Breast epithelium (tissue), 4 donors: ENCODE measurements around the gene TMEM222. TPM values are rescaled to one million over a fixed set of nuclear protein-coding genes. Genes with fewer than 3 reads are reported as not detected.
A peak's percentile ranks its signal among the peaks of the same experiment; 100 is the strongest.

Experiments
- DNase-seq, 2 donors: peaks; one replicate each; pipeline ENCODE4 v3.0.0-alpha.2; 2019; ENCODE audit warnings: low spot score in 2 of 2
- H3K27ac ChIP-seq, 2 donors: fragments of 200-600 bp; sonication (generic) in 1 of 2; one replicate each; pipeline ENCODE4 v1.5.1; 2016 to 2019; ENCODE audit warnings: mild to moderate bottlenecking in 1 of 2
- H3K27me3 ChIP-seq, 2 donors: fragments of 200-600 bp; sonication (generic) in 1 of 2; one replicate each; pipeline versions ENCODE4 v1.5.1 to v1.6.0; 2017 to 2019; ENCODE audit warnings: control low read depth in 1 of 2, mild to moderate bottlenecking in 1 of 2
- H3K36me3 ChIP-seq: fragments of 200-600 bp; one replicate; pipeline ENCODE4 v1.5.1; 2019
- H3K4me1 ChIP-seq, 2 donors: fragments of 200-600 bp; sonication (generic); one replicate each; pipeline ENCODE4 v1.5.1; 2016 to 2019; ENCODE audit warnings: control low read depth in 1 of 2
- H3K4me3 ChIP-seq, 3 donors: fragments of 200-600 bp; sonication (generic); 1 replicate in 2 of 3; 2 replicates in 1 of 3; pipeline ENCODE4 v1.5.1; 2016 to 2019; ENCODE audit warnings: mild to moderate bottlenecking in 3 of 3, moderate library complexity in 2 of 3
- H3K9me3 ChIP-seq, 2 donors: fragments of 200-600 bp; sonication (generic) in 1 of 2; one replicate each; pipeline ENCODE4 v1.5.1; 2016 to 2019; ENCODE audit warnings: control low read depth in 1 of 2
- CTCF ChIP-seq, 3 donors: fragments of 450-650 bp; IDR thresholded peaks; one replicate each; pipeline ENCODE4 v1.5.1; 2016 to 2017; ENCODE audit warnings: antibody characterized with exemption in 3 of 3, mild to moderate bottlenecking in 3 of 3, moderate library complexity in 3 of 3
- POLR2A ChIP-seq: fragments of 450-650 bp; IDR thresholded peaks from one replicate; pipeline ENCODE4 v1.6.1; 2016; ENCODE audit warnings: antibody characterized with exemption, mild to moderate bottlenecking, moderate library complexity
- POLR2AphosphoS5 ChIP-seq, 3 donors: sonication (generic); formaldehyde crosslinking; IDR thresholded peaks; one replicate each; pipeline ENCODE4 v1.6.1; 2017; ENCODE audit warnings: antibody characterized with exemption in 3 of 3
- intact Hi-C: fragments of 100-400 bp; cut with DNase I; formaldehyde crosslinking; loops from one replicate; pipeline ENCODE4 v1.15.1; 2023; ENCODE audit warnings: low total_unique reads
- total RNA-seq, 3 donors: library from RNA; depleted of rRNA; stranded (reverse); fragments of >200 nt; gene quantifications; one replicate each; pipeline ENCODE4 v1.1.0, GENCODE V29; 2016

Gene TMEM222
- total RNA-seq, 3 donors from 2014 or later: 20.0 to 28.0 (median 26.5) TPM

- DNase-seq: no peak
- intact Hi-C loops: no loop called here
- H3K4me3 ChIP-seq: no peak overlapping the region
- no peaks in the 10 kb centered on the region for H3K9me3 ChIP-seq
- H3K36me3 ChIP-seq: no peaks in the 10 kb centered on the region
- H3K4me1 ChIP-seq: peaks cover 0 to 4% of the 10 kb centered on the region in 2 donors
- H3K27me3 ChIP-seq: peaks cover 0 to 4% of the 10 kb centered on the region in 2 donors
- TF ChIP-seq POLR2A: no peak
- no peak for TF ChIP-seq POLR2AphosphoS5 (IDR thresholded peaks at IDR 0.05)
- no peak for TF ChIP-seq CTCF (IDR thresholded peaks at IDR 0.05)
- H3K27ac ChIP-seq: no peak overlapping the region
These were observed 3.8 kb upstream of the TMEM222 start for GRCh38 chr1:27318136-27318535.

GRCh38 chr1:27318596-27318995 is 3.4 kb upstream of the TMEM222 start:
- Histone ChIP-seq H3K4me1 (peaks cover 0 to 6% of the 10 kb centered on the region in 2 donors), H3K4me3 (no peak overlapping the region), H3K27ac (no peak overlapping the region), H3K36me3 (no peaks in the 10 kb centered on the region), H3K9me3 (no peaks in the 10 kb centered on the region), H3K27me3 (peaks cover 0 to 4% of the 10 kb centered on the region in 2 donors)
- no peak for TF ChIP-seq CTCF (IDR thresholded peaks at IDR 0.05)
- no peak for TF ChIP-seq POLR2AphosphoS5 (IDR thresholded peaks at IDR 0.05)
- no peak for TF ChIP-seq POLR2A
- DNase-seq: no peak
- intact Hi-C loops: no loop called here

GRCh38 chr1:27322569-27323240 is 742 bp downstream of the TMEM222 start:
- TF ChIP-seq POLR2A (no peak), CTCF (IDR thresholded peaks at IDR 0.05) (no peak), POLR2AphosphoS5 (IDR thresholded peaks at IDR 0.05) (no peak)
- intact Hi-C loops: no loop called here

GRCh38 chr1:27325286-27325685 is 3.3 kb downstream of the TMEM222 start:
- DNase-seq: no peak
- H3K9me3 ChIP-seq: no peaks in the 10 kb centered on the region
- TF ChIP-seq CTCF (IDR thresholded peaks at IDR 0.05) (no peak), POLR2A (no peak), POLR2AphosphoS5 (IDR thresholded peaks at IDR 0.05) (no peak)
- no peaks in the 10 kb centered on the region for H3K27me3 ChIP-seq
- intact Hi-C loops: no loop called here
- H3K36me3 ChIP-seq: no peaks in the 10 kb centered on the region
- peaks cover 0 to 16% of the 10 kb centered on the region in 2 donors for H3K4me1 ChIP-seq
- no peak overlapping the region for H3K27ac ChIP-seq
- no peak overlapping the region for H3K4me3 ChIP-seq

More at GRCh38 chr1:27322569-27323240, 742 bp downstream of the TMEM222 start:
- H3K27ac ChIP-seq: peak overlapping the region; percentile 84 to 87
- peak overlapping the region; percentile 79 to 87 (median 85) for H3K4me3 ChIP-seq
- no peaks in the 10 kb centered on the region for H3K36me3 ChIP-seq
- DNase-seq: no peak
- H3K9me3 ChIP-seq: no peaks in the 10 kb centered on the region
- peaks cover 0 to 16% of the 10 kb centered on the region in 2 donors for H3K4me1 ChIP-seq
- H3K27me3 ChIP-seq: peaks cover 0 to 4% of the 10 kb centered on the region in 2 donors

GRCh38 chr1:27327964-27328363 is 6.0 kb downstream of the TMEM222 start:
- Histone ChIP-seq H3K4me1 (peaks cover 0 to 14% of the 10 kb centered on the region in 2 donors), H3K27me3 (no peaks in the 10 kb centered on the region), H3K4me3 (no peak overlapping the region), H3K27ac (no peak overlapping the region), H3K36me3 (no peaks in the 10 kb centered on the region), H3K9me3 (no peaks in the 10 kb centered on the region)
- no peak for DNase-seq
- intact Hi-C loops: no loop called here
- no peak for TF ChIP-seq CTCF (IDR thresholded peaks at IDR 0.05)
- TF ChIP-seq POLR2A: no peak
- TF ChIP-seq POLR2AphosphoS5 (IDR thresholded peaks at IDR 0.05): no peak
